H9 (cell line): ENCODE results near the gene SUPT20HL1. TPM values are rescaled to one million over a fixed set of nuclear protein-coding genes. Genes with fewer than 3 reads are reported as not detected.

Source experiments
- DNase-seq: peaks from one replicate; pipeline ENCODE4 v3.0.0-alpha.2; 2017
- H2AFZ ChIP-seq: one replicate; pipeline ENCODE4 v1.6.1; 2013; ENCODE audit warnings: mild to moderate bottlenecking, low read length, control low read depth, moderate library complexity
- H2AK5ac ChIP-seq: 2 replicates; pipeline ENCODE4 v1.6.1; 2013; ENCODE audit warnings: low read length, control low read depth, mixed read lengths; ENCODE audit not compliant: insufficient read length
- H2BK120ac ChIP-seq: one replicate; pipeline ENCODE4 v1.6.1; 2013; ENCODE audit warnings: low read depth, mild to moderate bottlenecking, low read length, control low read depth, inconsistent platforms; ENCODE audit not compliant: poor library complexity, severe bottlenecking
- H2BK12ac ChIP-seq: 2 replicates; pipeline ENCODE4 v1.6.1; 2013; ENCODE audit warnings: low read length, control low read depth, mixed read lengths, low read depth; ENCODE audit not compliant: insufficient read length
- H2BK15ac ChIP-seq: 2 replicates; pipeline ENCODE4 v1.6.1; 2013; ENCODE audit warnings: low read depth, low read length, control low read depth
- H2BK20ac ChIP-seq: one replicate; pipeline ENCODE4 v1.6.1; 2013; ENCODE audit warnings: low read depth, mild to moderate bottlenecking, low read length, control low read depth, inconsistent platforms; ENCODE audit not compliant: poor library complexity, severe bottlenecking
- H2BK5ac ChIP-seq: 2 replicates; pipeline ENCODE4 v1.6.1; 2013; ENCODE audit warnings: low read length, control low read depth, mixed read lengths; ENCODE audit not compliant: insufficient read length
- H3K14ac ChIP-seq: 2 replicates; pipeline ENCODE4 v1.6.1; 2013; ENCODE audit warnings: low read length, control low read depth; ENCODE audit not compliant: insufficient read depth
- H3K18ac ChIP-seq: 2 replicates; pipeline ENCODE4 v1.6.1; 2013; ENCODE audit warnings: low read depth, mild to moderate bottlenecking, mixed read lengths, low read length, control low read depth; ENCODE audit not compliant: insufficient read length
- H3K23ac ChIP-seq: 2 replicates; pipeline ENCODE4 v1.6.1; 2013; ENCODE audit warnings: low read length, control low read depth, mixed read lengths, low read depth; ENCODE audit not compliant: insufficient read length
- H3K23me2 ChIP-seq: 2 replicates; pipeline ENCODE4 v1.6.1; 2013; ENCODE audit warnings: low read depth, mild to moderate bottlenecking, mixed read lengths, low read length, control low read depth; ENCODE audit not compliant: insufficient read length, poor library complexity, severe bottlenecking
- H3K27ac ChIP-seq: 2 replicates; pipeline ENCODE4 v1.5.1; 2013; ENCODE audit warnings: low read length, control low read depth, mixed read lengths, low read depth; ENCODE audit not compliant: insufficient read length
- H3K27me3 ChIP-seq: 2 replicates; pipeline ENCODE4 v1.6.1; 2013; ENCODE audit warnings: low read length, control low read depth, inconsistent platforms; ENCODE audit not compliant: insufficient read depth
- H3K4ac ChIP-seq: 2 replicates; pipeline ENCODE4 v1.6.1; 2013; ENCODE audit warnings: low read depth, mild to moderate bottlenecking, control low read depth, inconsistent platforms, low read length, moderate library complexity
- H3K4me1 ChIP-seq: 2 replicates; pipeline ENCODE4 v1.6.1; 2013; ENCODE audit warnings: low read length, control low read depth, inconsistent platforms; ENCODE audit not compliant: insufficient read depth
- H3K4me2 ChIP-seq: 2 replicates; pipeline ENCODE4 v1.6.1; 2013; ENCODE audit warnings: low read length, control low read depth, mixed read lengths; ENCODE audit not compliant: insufficient read length, insufficient read depth
- H3K56ac ChIP-seq: 2 replicates; pipeline ENCODE4 v1.6.1; 2013; ENCODE audit warnings: low read depth, mild to moderate bottlenecking, mixed read lengths, low read length, control low read depth; ENCODE audit not compliant: insufficient read length
- H3K79me1 ChIP-seq: 2 replicates; pipeline ENCODE4 v1.6.1; 2013; ENCODE audit warnings: low read depth, mild to moderate bottlenecking, moderate library complexity, low read length, control low read depth, inconsistent platforms; ENCODE audit not compliant: insufficient read depth, poor library complexity, severe bottlenecking
- H3K79me2 ChIP-seq: 2 replicates; pipeline ENCODE4 v1.6.1; 2013; ENCODE audit warnings: low read length, control low read depth, inconsistent platforms; ENCODE audit not compliant: insufficient read depth
- H3K9ac ChIP-seq: 2 replicates; pipeline ENCODE4 v1.6.1; 2013; ENCODE audit warnings: low read length, control low read depth, mixed read lengths; ENCODE audit not compliant: insufficient read length; ENCODE audit errors: extremely low read depth
- H3K9me3 ChIP-seq: one replicate; pipeline ENCODE4 v1.6.1; 2013; ENCODE audit warnings: low read depth, low read length, inconsistent platforms; ENCODE audit not compliant: control insufficient read depth
- H3T11ph ChIP-seq: one replicate; pipeline ENCODE4 v1.6.1; 2013; ENCODE audit warnings: mild to moderate bottlenecking, low read length, control low read depth, inconsistent platforms
- H4K20me1 ChIP-seq: one replicate; pipeline ENCODE4 v1.6.1; 2013; ENCODE audit not compliant: control insufficient read depth, insufficient read length, insufficient read depth
- H4K5ac ChIP-seq: 2 replicates; pipeline ENCODE4 v1.6.1; 2013; ENCODE audit warnings: low read depth, mild to moderate bottlenecking, mixed read lengths, low read length, control low read depth; ENCODE audit not compliant: insufficient read length
- H4K8ac ChIP-seq: replicated peaks from 2 replicates; pipeline ENCODE4 v1.6.1; 2013; ENCODE audit warnings: low read length, control low read depth, mixed read lengths, low read depth; ENCODE audit not compliant: insufficient read length
- H4K91ac ChIP-seq: 2 replicates; pipeline ENCODE4 v1.6.1; 2013; ENCODE audit warnings: low read depth, mild to moderate bottlenecking, moderate library complexity, mixed read lengths, low read length, control low read depth; ENCODE audit not compliant: insufficient read length
- H3K27ac Mint-ChIP-seq, 3 experiments: 2 replicates in 2 of 3; 3 replicates in 1 of 3; pipeline ENCODE4 v1.8.0; 2020 to 2021; ENCODE audit warnings: mixed read lengths in 3 of 3, mild to moderate bottlenecking in 1 of 3, moderate library complexity in 1 of 3
- H3K27me3 Mint-ChIP-seq: 2 replicates; pipeline ENCODE4 v1.8.0; 2021; ENCODE audit warnings: low read depth, mild to moderate bottlenecking, moderate library complexity, mixed read lengths
- H3K36me3 Mint-ChIP-seq, 3 experiments: 2 replicates in 2 of 3; 3 replicates in 1 of 3; pipeline ENCODE4 v1.8.0; 2020 to 2021; ENCODE audit warnings: low read depth in 3 of 3, mixed read lengths in 3 of 3; ENCODE audit not compliant: insufficient read depth in 1 of 3
- H3K4me1 Mint-ChIP-seq, 2 experiments: 2 replicates each; pipeline ENCODE4 v1.8.0; 2020; ENCODE audit warnings: mixed read lengths in 2 of 2
- H3K4me3 Mint-ChIP-seq, 2 experiments: 2 replicates in 1 of 2; 3 replicates in 1 of 2; pipeline ENCODE4 v1.8.0; 2020 to 2021; ENCODE audit warnings: mild to moderate bottlenecking in 2 of 2, mixed read lengths in 2 of 2, moderate library complexity in 1 of 2
- H3K9me3 Mint-ChIP-seq, 2 experiments: 2 replicates in 1 of 2; 3 replicates in 1 of 2; pipeline ENCODE4 v1.8.0; 2020; ENCODE audit warnings: mild to moderate bottlenecking in 2 of 2, mixed read lengths in 2 of 2, moderate library complexity in 1 of 2
- WGBS: extraction: QIAGEN DNeasy Blood & Tissue Kit; methylation state at CpG from one replicate; pipeline ENCODE4 v1.1.7; 2013; ENCODE audit warnings: missing lambda C conversion rate, low lambda C conversion rate, mixed read lengths; ENCODE audit not compliant: insufficient read length; ENCODE audit errors: extremely low coverage; 5-methylcytosine and 5-hydroxymethylcytosine counted together
- total RNA-seq: library from RNA; stranded (reverse); gene quantifications from 2 replicates; pipeline ENCODE4 v1.2.1, GENCODE V29; 2021
- TF ChIP-seq, protein P1 (sequence below): fragments of 200-600 bp; sonication (generic); conservative IDR thresholded peaks from 3 replicates; pipeline ENCODE4 v1.8.0; 2021; ENCODE audit warnings: antibody characterized with exemption, mild to moderate bottlenecking

SUPT20HL1 gene
- total RNA-seq, 1 experiment from 2014 or later = not detected

DNA sequence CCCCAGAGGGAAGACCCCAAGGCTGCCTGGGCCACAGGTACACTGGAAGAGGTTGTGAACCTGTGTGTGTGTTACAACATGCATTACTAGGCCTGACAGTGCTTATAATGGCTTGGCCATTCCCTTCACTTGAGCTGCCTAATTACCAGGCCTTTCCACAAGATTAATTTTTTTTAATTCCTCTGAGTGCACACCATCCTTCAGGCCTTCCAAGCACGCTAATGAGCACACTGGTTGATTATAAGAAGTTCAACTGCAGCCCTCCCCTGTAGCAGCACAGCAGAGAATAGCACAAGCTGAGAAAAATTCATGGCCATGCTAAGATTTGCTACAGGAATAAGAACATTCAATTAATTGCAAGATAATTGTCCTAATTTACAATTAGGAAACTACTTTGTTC lies 44.3 kb upstream of the SUPT20HL1 start:
- no peak overlapping the region for H4K8ac ChIP-seq
- no peak overlapping the region for H4K91ac ChIP-seq
- no peak overlapping the region for H2AK5ac ChIP-seq
- H3K4me1 ChIP-seq = no peaks in the 10 kb centered on the region
- no peaks in the 10 kb centered on the region for H3K79me1 ChIP-seq
- H3K23ac ChIP-seq = no peak overlapping the region
- Mint-ChIP-seq H3K4me1 (peaks cover 8 to 9% of the 10 kb centered on the region in 2 experiments), H3K27ac (no peak overlapping the region), H3K9me3 (no peaks in the 10 kb centered on the region), H3K36me3 (no peaks in the 10 kb centered on the region), H3K4me3 (no peak overlapping the region), H3K27me3 (no peaks in the 10 kb centered on the region; the same call in 1 of the 2 replicates)
- no peak overlapping the region for H3K56ac ChIP-seq
- H3K14ac ChIP-seq = no peak overlapping the region
- no peak overlapping the region for H4K5ac ChIP-seq
- no peak overlapping the region for H2BK120ac ChIP-seq
- WGBS = no CpG with 5 or more reads among the region's 1 CpG
- H2BK20ac ChIP-seq = no peak overlapping the region
- no peak overlapping the region for H3K4ac ChIP-seq
- no peak overlapping the region for H2BK15ac ChIP-seq
- H4K20me1 ChIP-seq = no peaks in the 10 kb centered on the region
- no peak overlapping the region for H2BK12ac ChIP-seq
- H3K23me2 ChIP-seq = no peaks in the 10 kb centered on the region
- no peak overlapping the region for H3K27ac ChIP-seq
- H2BK5ac ChIP-seq = no peak overlapping the region
- H3K9me3 ChIP-seq = no peaks in the 10 kb centered on the region
- no peaks in the 10 kb centered on the region for H3K79me2 ChIP-seq
- H3K27me3 ChIP-seq = no peaks in the 10 kb centered on the region
- no peak overlapping the region for H3K4me2 ChIP-seq
- H3K9ac ChIP-seq = no peak overlapping the region
- no peak overlapping the region for H3T11ph ChIP-seq
- no peak for DNase-seq
- no peak overlapping the region for H2AFZ ChIP-seq
- TF ChIP-seq, protein P1, sequence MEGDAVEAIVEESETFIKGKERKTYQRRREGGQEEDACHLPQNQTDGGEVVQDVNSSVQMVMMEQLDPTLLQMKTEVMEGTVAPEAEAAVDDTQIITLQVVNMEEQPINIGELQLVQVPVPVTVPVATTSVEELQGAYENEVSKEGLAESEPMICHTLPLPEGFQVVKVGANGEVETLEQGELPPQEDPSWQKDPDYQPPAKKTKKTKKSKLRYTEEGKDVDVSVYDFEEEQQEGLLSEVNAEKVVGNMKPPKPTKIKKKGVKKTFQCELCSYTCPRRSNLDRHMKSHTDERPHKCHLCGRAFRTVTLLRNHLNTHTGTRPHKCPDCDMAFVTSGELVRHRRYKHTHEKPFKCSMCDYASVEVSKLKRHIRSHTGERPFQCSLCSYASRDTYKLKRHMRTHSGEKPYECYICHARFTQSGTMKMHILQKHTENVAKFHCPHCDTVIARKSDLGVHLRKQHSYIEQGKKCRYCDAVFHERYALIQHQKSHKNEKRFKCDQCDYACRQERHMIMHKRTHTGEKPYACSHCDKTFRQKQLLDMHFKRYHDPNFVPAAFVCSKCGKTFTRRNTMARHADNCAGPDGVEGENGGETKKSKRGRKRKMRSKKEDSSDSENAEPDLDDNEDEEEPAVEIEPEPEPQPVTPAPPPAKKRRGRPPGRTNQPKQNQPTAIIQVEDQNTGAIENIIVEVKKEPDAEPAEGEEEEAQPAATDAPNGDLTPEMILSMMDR = no peak
- no peak overlapping the region for H3K18ac ChIP-seq
